Liver (tissue), 9 donors: ENCODE results near the gene ZACN. TPM values are rescaled to one million over a fixed set of nuclear protein-coding genes. Genes with fewer than 3 reads are reported as not detected.

Experiments
- DNase-seq: peaks from one replicate; pipeline ENCODE4 v3.0.0-alpha.2; 2017; ENCODE audit warnings: low spot score
- H3K27ac ChIP-seq, 2 donors: one replicate each; pipeline ENCODE4 v1.7.0; 2013; ENCODE audit warnings: inconsistent platforms in 2 of 2, low read length in 2 of 2, control low read depth in 1 of 2, low read depth in 1 of 2, mild to moderate bottlenecking in 1 of 2
- H3K27me3 ChIP-seq, 4 donors: one replicate each; pipeline versions ENCODE4 v1.6.1 to v1.7.0; 2013; ENCODE audit warnings: low read length in 3 of 4, inconsistent platforms in 1 of 4, mild to moderate bottlenecking in 1 of 4, moderate library complexity in 1 of 4; ENCODE audit not compliant: control insufficient read depth in 4 of 4, insufficient read depth in 4 of 4
- H3K36me3 ChIP-seq, 4 donors: one replicate each; pipeline versions ENCODE4 v1.6.1 to v1.7.0; 2013; ENCODE audit warnings: low read length in 3 of 4, mild to moderate bottlenecking in 3 of 4, low read depth in 1 of 4, moderate library complexity in 1 of 4; ENCODE audit not compliant: control insufficient read depth in 4 of 4, insufficient read depth in 3 of 4
- H3K4me1 ChIP-seq, 4 donors: one replicate each; pipeline versions ENCODE4 v1.6.1 to v1.7.0; 2013; ENCODE audit warnings: low read length in 3 of 4, mild to moderate bottlenecking in 3 of 4, moderate library complexity in 1 of 4; ENCODE audit not compliant: control insufficient read depth in 4 of 4, insufficient read depth in 4 of 4
- H3K4me3 ChIP-seq, 3 donors: one replicate each; pipeline versions ENCODE4 v1.6.1 to v1.7.0; 2013; ENCODE audit warnings: low read length in 3 of 3, control low read depth in 1 of 3, low read depth in 1 of 3, mild to moderate bottlenecking in 1 of 3
- H3K9ac ChIP-seq, 2 donors: one replicate each; pipeline ENCODE4 v1.7.0; 2013; ENCODE audit warnings: low read length in 2 of 2, mild to moderate bottlenecking in 2 of 2, moderate library complexity in 2 of 2, control low read depth in 1 of 2, low read depth in 1 of 2
- H3K9me3 ChIP-seq, 4 donors: one replicate each; pipeline versions ENCODE4 v1.6.1 to v1.7.0; 2013; ENCODE audit warnings: low read length in 3 of 4; ENCODE audit not compliant: control insufficient read depth in 4 of 4
- FOXA1 ChIP-seq: IDR thresholded peaks from 2 replicates; pipeline ENCODE4 v1.6.1; 2016; ENCODE audit warnings: antibody characterized with exemption
- FOXA2 ChIP-seq: IDR thresholded peaks from 2 replicates; pipeline ENCODE4 v1.6.1; 2016; ENCODE audit warnings: antibody characterized with exemption
- GABPA ChIP-seq, 2 donors: IDR thresholded peaks in 1 of 2; conservative IDR thresholded peaks in 1 of 2; 2 replicates each; pipeline ENCODE4 v1.6.1; 2016; ENCODE audit warnings: antibody characterized with exemption in 2 of 2, mild to moderate bottlenecking in 1 of 2, moderate library complexity in 1 of 2
- HNF4A ChIP-seq, 2 donors: conservative IDR thresholded peaks; 2 replicates each; pipeline ENCODE4 v1.6.1; 2016; ENCODE audit warnings: antibody characterized with exemption in 2 of 2, mild to moderate bottlenecking in 2 of 2
- HNF4G ChIP-seq: IDR thresholded peaks from 2 replicates; pipeline ENCODE4 v1.6.1; 2016; ENCODE audit warnings: antibody characterized with exemption
- JUND ChIP-seq, 2 donors: IDR thresholded peaks; 2 replicates each; pipeline ENCODE4 v1.6.1; 2016; ENCODE audit warnings: antibody characterized with exemption in 2 of 2
- MAX ChIP-seq: IDR thresholded peaks from 2 replicates; pipeline ENCODE4 v1.6.1; 2016; ENCODE audit warnings: antibody characterized with exemption
- NR2F2 ChIP-seq: IDR thresholded peaks from 2 replicates; pipeline ENCODE4 v1.6.1; 2016; ENCODE audit warnings: antibody characterized with exemption
- RXRA ChIP-seq, 2 donors: IDR thresholded peaks; 2 replicates each; pipeline ENCODE4 v1.6.1; 2017 to 2018; ENCODE audit warnings: antibody characterized with exemption in 2 of 2, mild to moderate bottlenecking in 1 of 2
- SP1 ChIP-seq: IDR thresholded peaks from 2 replicates; pipeline ENCODE4 v1.6.1; 2018; ENCODE audit warnings: antibody characterized with exemption, mild to moderate bottlenecking
- TAF1 ChIP-seq: conservative IDR thresholded peaks from 2 replicates; pipeline ENCODE4 v1.6.1; 2016; ENCODE audit warnings: antibody characterized with exemption, mild to moderate bottlenecking
- ZBTB33 ChIP-seq: IDR thresholded peaks from 2 replicates; pipeline ENCODE4 v1.6.1; 2016; ENCODE audit warnings: antibody characterized with exemption
- WGBS: extraction: QIAGEN DNeasy Blood & Tissue Kit; methylation state at CpG from one replicate; pipeline ENCODE4 v1.1.7; 2013; 5-methylcytosine and 5-hydroxymethylcytosine counted together
- polyA plus RNA-seq, 2 donors: library from polyadenylated mRNA; stranded (reverse) in 1 of 2; unstranded in 1 of 2; fragments of 200-250 nt in 1 of 2; fragments of >200 nt in 1 of 2; fragmentation: Nextera tagmentation in 1 of 2; extraction: Ambion mirVana in 1 of 2; gene quantifications; one replicate each; pipeline versions ENCODE4 v1.2.1 to v1.2.3, GENCODE V29; 2013 to 2015
- total RNA-seq, 2 donors: library from RNA; depleted of rRNA; stranded (reverse); fragments of >200 nt; gene quantifications; one replicate each; pipeline ENCODE4 v1.2.3, GENCODE V29; 2014
- TF ChIP-seq, protein P1 (sequence below): IDR thresholded peaks from 2 replicates; pipeline ENCODE4 v1.6.1; 2016; ENCODE audit warnings: antibody characterized with exemption, mild to moderate bottlenecking
- donor health status: healthy.
- donor health status: healthy.
- donor health status: healthy.
- donor health status: healthy.
- donor health status: healthy.

ZACN gene
- total and polyA plus RNA-seq, 4 donors: 0.35 to 1.9 TPM; not detected in 2

DNA sequence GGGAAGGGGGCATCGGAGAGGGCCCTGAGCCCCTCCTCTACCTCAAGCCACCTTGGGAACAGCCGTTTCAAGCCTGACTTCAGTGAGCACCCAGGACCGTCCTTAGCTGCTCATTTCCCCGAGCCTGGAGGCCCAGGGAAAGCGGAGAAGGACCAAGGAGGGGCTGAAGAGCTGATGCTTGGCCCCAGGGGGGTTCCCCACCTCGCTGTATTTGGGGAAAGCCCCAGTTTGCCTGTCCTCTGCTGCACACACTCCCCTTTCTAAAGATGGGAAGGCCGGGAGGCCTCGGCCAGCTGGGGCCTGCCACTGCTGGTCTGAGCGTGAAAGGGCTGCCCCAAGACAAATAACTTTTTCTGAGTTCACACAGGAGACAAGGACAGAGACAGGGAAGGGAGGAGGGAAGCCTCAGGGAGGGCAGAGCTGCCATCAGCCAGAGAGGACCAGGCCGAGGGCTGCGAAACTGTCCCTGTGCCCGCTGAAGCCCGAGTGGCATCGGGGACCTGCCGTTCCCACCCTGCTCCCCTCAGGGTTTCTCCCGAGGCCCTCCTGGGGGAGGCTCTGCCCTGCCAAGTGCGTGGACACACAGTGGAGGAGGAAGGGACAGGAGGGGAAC, 11.6 kb downstream of the ZACN start:
- H3K27me3 ChIP-seq: no peaks in the 10 kb centered on the region
- H3K4me1 ChIP-seq: no peaks in the 10 kb centered on the region
- 94% methylated on average over 17 of the region's 17 CpGs for WGBS
- H3K9me3 ChIP-seq: no peaks in the 10 kb centered on the region
- DNase-seq: no peak
- no peak overlapping the region for H3K9ac ChIP-seq
- H3K36me3 ChIP-seq: peaks cover 13 to 66% (median 38%) of the 10 kb centered on the region in 4 donors
- H3K27ac ChIP-seq: no peak overlapping the region
- no peak for TF ChIP-seq GABPA (IDR thresholded peaks at IDR 0.05 in 1 of 2, conservative IDR thresholded peaks at IDR 0.05 in 1 of 2)
- no peak for TF ChIP-seq FOXA1
- TF ChIP-seq, protein P1, sequence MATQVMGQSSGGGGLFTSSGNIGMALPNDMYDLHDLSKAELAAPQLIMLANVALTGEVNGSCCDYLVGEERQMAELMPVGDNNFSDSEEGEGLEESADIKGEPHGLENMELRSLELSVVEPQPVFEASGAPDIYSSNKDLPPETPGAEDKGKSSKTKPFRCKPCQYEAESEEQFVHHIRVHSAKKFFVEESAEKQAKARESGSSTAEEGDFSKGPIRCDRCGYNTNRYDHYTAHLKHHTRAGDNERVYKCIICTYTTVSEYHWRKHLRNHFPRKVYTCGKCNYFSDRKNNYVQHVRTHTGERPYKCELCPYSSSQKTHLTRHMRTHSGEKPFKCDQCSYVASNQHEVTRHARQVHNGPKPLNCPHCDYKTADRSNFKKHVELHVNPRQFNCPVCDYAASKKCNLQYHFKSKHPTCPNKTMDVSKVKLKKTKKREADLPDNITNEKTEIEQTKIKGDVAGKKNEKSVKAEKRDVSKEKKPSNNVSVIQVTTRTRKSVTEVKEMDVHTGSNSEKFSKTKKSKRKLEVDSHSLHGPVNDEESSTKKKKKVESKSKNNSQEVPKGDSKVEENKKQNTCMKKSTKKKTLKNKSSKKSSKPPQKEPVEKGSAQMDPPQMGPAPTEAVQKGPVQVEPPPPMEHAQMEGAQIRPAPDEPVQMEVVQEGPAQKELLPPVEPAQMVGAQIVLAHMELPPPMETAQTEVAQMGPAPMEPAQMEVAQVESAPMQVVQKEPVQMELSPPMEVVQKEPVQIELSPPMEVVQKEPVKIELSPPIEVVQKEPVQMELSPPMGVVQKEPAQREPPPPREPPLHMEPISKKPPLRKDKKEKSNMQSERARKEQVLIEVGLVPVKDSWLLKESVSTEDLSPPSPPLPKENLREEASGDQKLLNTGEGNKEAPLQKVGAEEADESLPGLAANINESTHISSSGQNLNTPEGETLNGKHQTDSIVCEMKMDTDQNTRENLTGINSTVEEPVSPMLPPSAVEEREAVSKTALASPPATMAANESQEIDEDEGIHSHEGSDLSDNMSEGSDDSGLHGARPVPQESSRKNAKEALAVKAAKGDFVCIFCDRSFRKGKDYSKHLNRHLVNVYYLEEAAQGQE: no peak
- TF ChIP-seq HNF4A (conservative IDR thresholded peaks at IDR 0.05): no peak
- TF ChIP-seq SP1: no peak
- no peak for TF ChIP-seq FOXA2
- TF ChIP-seq HNF4G: no peak
- no peak for TF ChIP-seq ZBTB33
- TF ChIP-seq MAX: no peak
- no peak for TF ChIP-seq RXRA (IDR thresholded peaks at IDR 0.05)
- no peak for TF ChIP-seq TAF1
- TF ChIP-seq NR2F2: no peak
- no peak overlapping the region for H3K4me3 ChIP-seq

DNA sequence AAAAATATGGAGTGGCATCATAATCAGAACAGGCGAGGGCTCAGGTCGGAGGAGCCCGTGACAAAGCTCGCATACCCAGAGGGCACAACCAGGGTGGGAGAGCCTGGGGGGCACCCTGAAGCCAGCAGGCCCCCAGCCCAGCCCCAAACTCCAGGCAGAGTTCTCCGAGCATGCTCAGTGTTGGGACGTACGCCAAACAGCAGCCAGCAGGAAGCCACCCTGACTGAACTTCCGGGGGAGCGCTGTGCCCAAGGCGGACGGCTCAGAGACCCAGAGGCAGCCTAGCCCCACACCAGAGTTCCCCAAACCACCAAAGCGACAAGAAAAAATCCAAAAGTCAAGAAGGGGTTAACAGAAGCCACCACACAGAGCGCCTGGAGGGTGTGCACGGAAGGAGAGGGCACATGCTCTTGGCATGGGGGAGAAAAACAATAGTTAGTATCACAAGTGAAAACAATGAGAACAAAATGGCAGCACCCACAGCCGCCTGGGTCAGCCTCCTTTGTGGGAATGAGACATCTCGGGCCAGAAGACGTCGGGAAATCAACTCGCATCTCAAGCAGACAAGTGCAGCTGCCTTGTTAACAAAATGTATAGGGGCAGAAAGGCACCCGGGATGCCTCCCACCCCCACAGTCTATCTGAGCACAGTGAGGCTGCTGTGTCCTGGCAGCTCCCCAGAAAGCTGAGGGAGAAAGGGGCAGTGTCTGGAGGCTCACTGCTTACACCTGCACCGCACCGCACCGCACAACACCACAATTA, 12.7 kb downstream of the ZACN start:
- no peak overlapping the region for H3K4me3 ChIP-seq
- peaks cover 17 to 67% (median 36%) of the 10 kb centered on the region in 4 donors for H3K36me3 ChIP-seq
- H3K4me1 ChIP-seq: no peaks in the 10 kb centered on the region
- TF ChIP-seq, protein P1: no peak
- TF ChIP-seq FOXA2 (no peak), JUND (IDR thresholded peaks at IDR 0.05) (no peak), TAF1 (no peak), ZBTB33 (no peak), HNF4A (conservative IDR thresholded peaks at IDR 0.05) (no peak)
- no peak overlapping the region for H3K9ac ChIP-seq
- WGBS: 78% methylated on average over 23 of the region's 23 CpGs
- DNase-seq: no peak
- no peak overlapping the region for H3K27ac ChIP-seq
- no peaks in the 10 kb centered on the region for H3K27me3 ChIP-seq
- no peaks in the 10 kb centered on the region for H3K9me3 ChIP-seq
